Hepatocyte (in vitro differentiated cells): ENCODE data around the gene SAFB2. TPM values are rescaled to one million over a fixed set of nuclear protein-coding genes. Genes with fewer than 3 reads are reported as not detected.

Experiments
- DNase-seq: peaks from one replicate; pipeline ENCODE4 v3.0.0-alpha.2; 2016; ENCODE audit warnings: low spot score
- H2AFZ ChIP-seq: fragments of 200-600 bp; sonication (generic); 2 replicates; pipeline ENCODE4 v1.6.0; 2016; ENCODE audit warnings: antibody characterized with exemption, mild to moderate bottlenecking
- H3K27ac ChIP-seq: fragments of 200-600 bp; sonication (generic); 2 replicates; pipeline ENCODE4 v1.5.1; 2016; ENCODE audit warnings: mild to moderate bottlenecking
- H3K27me3 ChIP-seq: fragments of 200-600 bp; sonication (generic); 2 replicates; pipeline ENCODE4 v1.6.1; 2016
- H3K36me3 ChIP-seq: fragments of 200-600 bp; sonication (generic); replicated peaks from 2 replicates; pipeline ENCODE4 v1.5.1; 2016; ENCODE audit warnings: low read depth; ENCODE audit not compliant: insufficient read depth
- H3K4me1 ChIP-seq: fragments of 200-600 bp; sonication (generic); 2 replicates; pipeline ENCODE4 v1.5.1; 2016; ENCODE audit warnings: mild to moderate bottlenecking, moderate library complexity; ENCODE audit not compliant: insufficient read depth
- H3K4me2 ChIP-seq: fragments of 200-600 bp; sonication (generic); 2 replicates; pipeline ENCODE4 v1.6.0; 2016
- H3K4me3 ChIP-seq: fragments of 200-600 bp; sonication (generic); 2 replicates; pipeline ENCODE4 v1.5.1; 2016; ENCODE audit warnings: mild to moderate bottlenecking
- H3K79me2 ChIP-seq: fragments of 200-600 bp; sonication (generic); 2 replicates; pipeline ENCODE4 v1.6.0; 2017; ENCODE audit warnings: mild to moderate bottlenecking
- H3K9me2 ChIP-seq: fragments of 200-600 bp; sonication (generic); replicated peaks from 2 replicates; pipeline ENCODE4 v1.6.0; 2017; ENCODE audit warnings: mild to moderate bottlenecking; ENCODE audit not compliant: insufficient read depth
- H3K9me3 ChIP-seq: fragments of 200-600 bp; sonication (generic); 2 replicates; pipeline ENCODE4 v1.5.1; 2016; ENCODE audit warnings: low read depth, mild to moderate bottlenecking
- H4K20me1 ChIP-seq: fragments of 200-600 bp; sonication (generic); 2 replicates; pipeline ENCODE4 v1.6.0; 2016; ENCODE audit warnings: mild to moderate bottlenecking; ENCODE audit not compliant: insufficient read depth, poor library complexity, severe bottlenecking
- CTCF ChIP-seq: fragments of 200-600 bp; sonication (generic); IDR thresholded peaks from 2 replicates; pipeline ENCODE4 v1.5.1; 2016; ENCODE audit warnings: antibody characterized with exemption, mild to moderate bottlenecking; ENCODE audit not compliant: poor library complexity
- EZH2 ChIP-seq: fragments of 200-600 bp; sonication (generic); IDR thresholded peaks from 2 replicates; pipeline ENCODE4 v1.6.1; 2016; ENCODE audit warnings: antibody characterized with exemption, mild to moderate bottlenecking, borderline replicate concordance
- EZH2phosphoT487 ChIP-seq: fragments of 200-600 bp; sonication (generic); IDR thresholded peaks from one replicate; pipeline ENCODE4 v1.6.1; 2018; ENCODE audit warnings: antibody characterized with exemption, mild to moderate bottlenecking, low read depth, moderate library complexity; ENCODE audit not compliant: unreplicated experiment, severe bottlenecking
- WGBS: methylation state at CpG from one replicate; pipeline ENCODE4 v1.1.6; 2016; ENCODE audit warnings: low lambda C conversion rate; ENCODE audit errors: missing lambda C conversion rate; 5-methylcytosine and 5-hydroxymethylcytosine counted together
- polyA plus RNA-seq: library from polyadenylated mRNA; unstranded; fragments of >200 nt; fragmentation: Nextera tagmentation; extraction: Ambion mirVana; gene quantifications from 2 replicates; pipeline ENCODE4 v1.2.1, GENCODE V29; 2016
- total RNA-seq: library from RNA; depleted of rRNA; stranded (reverse); fragments of >200 nt; gene quantifications from 2 replicates; pipeline ENCODE4 v1.2.3, GENCODE V29; 2014

SAFB2 gene
- total and polyA plus RNA-seq, 2 experiments from 2014 or later: 21.1 to 42.6 TPM

- DNase-seq: no peak
- Histone ChIP-seq H3K36me3 (no peaks in the 10 kb centered on the region), H3K4me2 (no peak overlapping the region), H3K27ac (no peak overlapping the region), H3K9me3 (no peaks in the 10 kb centered on the region), H3K27me3 (no peaks in the 10 kb centered on the region), H4K20me1 (peaks cover 99% of the 10 kb centered on the region), H3K9me2 (no peaks in the 10 kb centered on the region), H3K4me1 (peaks cover 30% of the 10 kb centered on the region), H2AFZ (no peak overlapping the region), H3K4me3 (no peak overlapping the region), H3K79me2 (peaks cover 100% of the 10 kb centered on the region)
- WGBS: 95% methylated on average over 9 of the region's 9 CpGs
- TF ChIP-seq CTCF: no peak
- no peak for TF ChIP-seq EZH2
- TF ChIP-seq EZH2phosphoT487: no peak
Measured at GRCh38 chr19:5628919-5629481, 6.4 kb upstream of the SAFB2 start.

GRCh38 chr19:5628461-5628860 is 5.9 kb upstream of the SAFB2 start:
- H3K4me1 ChIP-seq: peaks cover 30% of the 10 kb centered on the region
- H2AFZ ChIP-seq: no peak overlapping the region
- no peaks in the 10 kb centered on the region for H3K36me3 ChIP-seq
- no peak overlapping the region for H3K4me2 ChIP-seq
- no peak overlapping the region for H3K27ac ChIP-seq
- DNase-seq: no peak
- peaks cover 100% of the 10 kb centered on the region for H3K79me2 ChIP-seq
- H3K4me3 ChIP-seq: no peak overlapping the region
- 96% methylated on average over 1 of the region's 1 CpG for WGBS
- no peaks in the 10 kb centered on the region for H3K9me3 ChIP-seq
- peaks cover 99% of the 10 kb centered on the region for H4K20me1 ChIP-seq
- H3K27me3 ChIP-seq: no peaks in the 10 kb centered on the region
- no peak for TF ChIP-seq EZH2phosphoT487
- no peak for TF ChIP-seq EZH2
- TF ChIP-seq CTCF: no peak
- H3K9me2 ChIP-seq: no peaks in the 10 kb centered on the region

GRCh38 chr19:5627395-5627904 is 4.9 kb upstream of the SAFB2 start:
- no peak overlapping the region for H3K27ac ChIP-seq

More at GRCh38 chr19:5627395-5627904, 4.9 kb upstream of the SAFB2 start:
- no peaks in the 10 kb centered on the region for H3K36me3 ChIP-seq
- TF ChIP-seq CTCF: no peak
- TF ChIP-seq EZH2: no peak
- no peak for TF ChIP-seq EZH2phosphoT487
- no peak overlapping the region for H3K4me3 ChIP-seq
- H4K20me1 ChIP-seq: peaks cover 91% of the 10 kb centered on the region
- no peaks in the 10 kb centered on the region for H3K9me3 ChIP-seq
- 77% methylated on average over 6 of the region's 6 CpGs for WGBS
- no peak overlapping the region for H2AFZ ChIP-seq
- H3K9me2 ChIP-seq: no peaks in the 10 kb centered on the region
- DNase-seq: no peak
- H3K27me3 ChIP-seq: no peaks in the 10 kb centered on the region
- H3K4me2 ChIP-seq: no peak overlapping the region
- H3K4me1 ChIP-seq: peaks cover 25% of the 10 kb centered on the region
- H3K79me2 ChIP-seq: peaks cover 93% of the 10 kb centered on the region
